T-cell (primary cell): ENCODE measurements around the gene RNF166. TPM values are rescaled to one million over a fixed set of nuclear protein-coding genes. Genes with fewer than 3 reads are reported as not detected.
A peak's percentile ranks its signal among the peaks of the same experiment; 100 is the strongest.

Source experiments
- ATAC-seq, 4 experiments: fragments of 200-7000 bp in 3 of 4; fragments of 150-1000 bp in 1 of 4; cut with Tn5 transposase; replicated peaks in 1 of 4; 1 replicate in 3 of 4; 2 replicates in 1 of 4; pipeline ENCODE4 v1.10.0; 2021; ENCODE audit warnings: moderate library complexity in 3 of 4, mild to moderate bottlenecking in 2 of 4, moderate number of reproducible peaks in 1 of 4
- CTCF ChIA-PET, 2 donors: fragments of 300-600 bp; sonication (Branson Sonifier 250); formaldehyde crosslinking; loops; one replicate each; lab custom pipeline; 2022; ENCODE audit warnings: antibody characterized with exemption in 2 of 2; lab: Charles Lee
- POLR2A ChIA-PET, 2 donors: fragments of 300-600 bp; sonication (Branson Sonifier 250); formaldehyde crosslinking; loops; one replicate each; lab custom pipeline; 2022; ENCODE audit warnings: antibody characterized with exemption in 2 of 2; lab: Charles Lee
- DNase-seq, 35 experiments: peaks; one replicate each; pipeline versions ENCODE4 v3.0.0 to v3.0.0-alpha.2; 2013 to 2023
- H3K27ac ChIP-seq: one replicate; pipeline ENCODE4 v1.5.1; 2013; ENCODE audit warnings: low read length
- H3K27me3 ChIP-seq, 2 experiments: replicated peaks in 1 of 2; 1 replicate in 1 of 2; 2 replicates in 1 of 2; pipeline versions ENCODE4 v1.6.1 to v1.7.0; 2013; ENCODE audit warnings: low read length in 1 of 2, mixed read lengths in 1 of 2; ENCODE audit not compliant: control insufficient read depth in 2 of 2, insufficient read depth in 2 of 2; ENCODE audit errors: extremely low read depth in 1 of 2
- H3K36me3 ChIP-seq, 2 donors: 1 replicate in 1 of 2; 2 replicates in 1 of 2; pipeline versions ENCODE4 v1.6.1 to v1.7.0; 2013; ENCODE audit warnings: low read length in 1 of 2; ENCODE audit not compliant: control insufficient read depth in 2 of 2, insufficient read depth in 1 of 2; ENCODE audit errors: extremely low read depth in 1 of 2
- H3K4me1 ChIP-seq, 2 experiments: 1 replicate in 1 of 2; 2 replicates in 1 of 2; pipeline versions ENCODE4 v1.6.1 to v1.7.0; 2013; ENCODE audit warnings: low read length in 2 of 2, mixed read lengths in 1 of 2; ENCODE audit not compliant: insufficient read depth in 2 of 2, control insufficient read depth in 1 of 2; ENCODE audit errors: extremely low read depth in 1 of 2
- H3K4me3 ChIP-seq, 2 donors: 1 replicate in 1 of 2; 2 replicates in 1 of 2; pipeline versions ENCODE4 v1.5.1 to v1.7.0; 2013; ENCODE audit warnings: mild to moderate bottlenecking in 2 of 2, low read length in 1 of 2, moderate library complexity in 1 of 2; ENCODE audit not compliant: control insufficient read depth in 1 of 2; ENCODE audit errors: extremely low read depth in 1 of 2
- H3K9me3 ChIP-seq: 2 replicates; pipeline ENCODE4 v1.7.0; 2013
- H3K27ac Mint-ChIP-seq, 2 donors: one replicate each; pipeline ENCODE4 v1.8.0; 2020 to 2021; ENCODE audit warnings: mild to moderate bottlenecking in 2 of 2, mixed read lengths in 2 of 2
- H3K27me3 Mint-ChIP-seq, 2 donors: one replicate each; pipeline ENCODE4 v1.8.0; 2021 to 2022; ENCODE audit warnings: mixed read lengths in 2 of 2
- H3K36me3 Mint-ChIP-seq: one replicate; pipeline ENCODE4 v1.8.0; 2021; ENCODE audit warnings: mixed read lengths
- H3K4me1 Mint-ChIP-seq, 3 donors: one replicate each; pipeline ENCODE4 v1.8.0; 2020 to 2022; ENCODE audit warnings: mixed read lengths in 3 of 3, mild to moderate bottlenecking in 1 of 3
- H3K4me3 Mint-ChIP-seq, 3 donors: one replicate each; pipeline ENCODE4 v1.8.0; 2020 to 2022; ENCODE audit warnings: mild to moderate bottlenecking in 3 of 3, mixed read lengths in 3 of 3, moderate library complexity in 3 of 3
- H3K9me3 Mint-ChIP-seq, 3 donors: one replicate each; pipeline ENCODE4 v1.8.0; 2020 to 2022; ENCODE audit warnings: mixed read lengths in 3 of 3
- WGBS: methylation state at CpG from one replicate; pipeline ENCODE4 v1.1.5; 2013; ENCODE audit warnings: missing lambda C conversion rate; ENCODE audit not compliant: insufficient coverage; 5-methylcytosine and 5-hydroxymethylcytosine counted together
- total RNA-seq, 35 experiments: library from RNA in 6 of 35; stranded (reverse) in 6 of 35; fragments of 120-200 nt in 1 of 35; gene quantifications; one replicate each; pipeline versions ENCODE4 v1.2.1 to v1.2.4 and lab custom pipeline; 2013 to 2026

Gene RNF166
- total RNA-seq, 5 donors from 2014 or later (not counting 1 experiment from before 2014, with no cell fraction given), result 246 to 369 (median 264) TPM

GRCh38 chr16:88655733-88656281 lies 50.4 kb downstream of the RNF166 start:
- H3K4me1 Mint-ChIP-seq, result peaks cover 5 to 10% (median 8%) of the 10 kb centered on the region in 3 donors
- H3K9me3 ChIP-seq, result no peaks in the 10 kb centered on the region
- ChIA-PET CTCF (no interaction called here), POLR2A (no interaction called here)
- H3K9me3 Mint-ChIP-seq, result no peaks in the 10 kb centered on the region
- H3K36me3 ChIP-seq, result peaks cover 0 to 19% of the 10 kb centered on the region in 2 donors
- ATAC-seq (no peak), DNase-seq (no peak)
- H3K27ac ChIP-seq, result no peak overlapping the region
- H3K36me3 Mint-ChIP-seq, result peaks cover 6% of the 10 kb centered on the region
- no peaks in the 10 kb centered on the region for H3K27me3 ChIP-seq
- H3K27ac Mint-ChIP-seq, result no peak overlapping the region
- 93% methylated on average over 16 of the region's 29 CpGs for WGBS
- peaks cover 2 to 36% of the 10 kb centered on the region in 2 experiments for H3K4me1 ChIP-seq
- H3K4me3 Mint-ChIP-seq, result no peak overlapping the region
- H3K27me3 Mint-ChIP-seq, result no peaks in the 10 kb centered on the region
- H3K4me3 ChIP-seq, result no peak overlapping the region

GRCh38 chr16:88655053-88655732 lies 51.0 kb downstream of the RNF166 start:
- DNase-seq (no peak), ATAC-seq (no peak)
- ChIA-PET CTCF (no interaction called here), POLR2A (no interaction called here)
- H3K27ac ChIP-seq, result no peak overlapping the region
- H3K27me3 ChIP-seq, result no peaks in the 10 kb centered on the region
- H3K36me3 ChIP-seq, result peaks cover 0 to 19% of the 10 kb centered on the region in 2 donors
- no peaks in the 10 kb centered on the region for H3K9me3 Mint-ChIP-seq
- peaks cover 6% of the 10 kb centered on the region for H3K36me3 Mint-ChIP-seq
- no peak overlapping the region for H3K4me3 ChIP-seq
- peaks cover 2 to 39% of the 10 kb centered on the region in 2 experiments for H3K4me1 ChIP-seq
- no peaks in the 10 kb centered on the region for H3K9me3 ChIP-seq
- no peak overlapping the region for H3K4me3 Mint-ChIP-seq
- no peaks in the 10 kb centered on the region for H3K27me3 Mint-ChIP-seq
- H3K27ac Mint-ChIP-seq, result no peak overlapping the region
- peaks cover 5 to 11% (median 8%) of the 10 kb centered on the region in 3 donors for H3K4me1 Mint-ChIP-seq
- WGBS, result 96% methylated on average over 50 of the region's 50 CpGs

- H3K27ac ChIP-seq, result peak overlapping the region; percentile 38
- POLR2A ChIA-PET, result no interaction called here
Measured at GRCh38 chr16:88654363-88655052, 51.7 kb downstream of the RNF166 start.

GRCh38 chr16:88653596-88654362 lies 52.4 kb downstream of the RNF166 start:
- no peak for DNase-seq
- ChIA-PET CTCF (no interaction called here), POLR2A (no interaction called here)
- Histone ChIP-seq H3K4me3 (no peak overlapping the region), H3K9me3 (no peaks in the 10 kb centered on the region), H3K36me3 (peaks cover 0 to 24% of the 10 kb centered on the region in 2 donors), H3K27me3 (no peaks in the 10 kb centered on the region), H3K27ac (peak overlapping the region; percentile 38), H3K4me1 (peaks cover 5 to 53% of the 10 kb centered on the region in 2 experiments)
- H3K9me3 Mint-ChIP-seq, result no peaks in the 10 kb centered on the region
- H3K36me3 Mint-ChIP-seq, result peaks cover 11% of the 10 kb centered on the region
- H3K4me1 Mint-ChIP-seq, result peaks cover 13 to 20% (median 14%) of the 10 kb centered on the region in 3 donors
- no peaks in the 10 kb centered on the region for H3K27me3 Mint-ChIP-seq
- no peak for ATAC-seq
- H3K4me3 Mint-ChIP-seq, result no peak overlapping the region
- 78% methylated on average over 30 of the region's 32 CpGs for WGBS
- H3K27ac Mint-ChIP-seq, result peak overlapping the region in 1 of 2 donors; percentile 36

More at GRCh38 chr16:88654363-88655052, 51.7 kb downstream of the RNF166 start:
- H3K4me1 Mint-ChIP-seq, result peaks cover 7 to 14% (median 8%) of the 10 kb centered on the region in 3 donors
- H3K4me3 Mint-ChIP-seq, result no peak overlapping the region
- Histone ChIP-seq H3K4me1 (peaks cover 5 to 45% of the 10 kb centered on the region in 2 experiments), H3K9me3 (no peaks in the 10 kb centered on the region), H3K36me3 (peaks cover 0 to 21% of the 10 kb centered on the region in 2 donors), H3K27me3 (no peaks in the 10 kb centered on the region), H3K4me3 (no peak overlapping the region)
- ATAC-seq (no peak), DNase-seq (no peak)
- CTCF ChIA-PET, result no interaction called here
- peaks cover 6% of the 10 kb centered on the region for H3K36me3 Mint-ChIP-seq
- no peak overlapping the region for H3K27ac Mint-ChIP-seq
- WGBS, result 92% methylated on average over 23 of the region's 28 CpGs
- H3K9me3 Mint-ChIP-seq, result no peaks in the 10 kb centered on the region
- H3K27me3 Mint-ChIP-seq, result no peaks in the 10 kb centered on the region

GRCh38 chr16:88653101-88653500 lies 53.1 kb downstream of the RNF166 start:
- Histone ChIP-seq H3K4me3 (no peak overlapping the region), H3K4me1 (peaks cover 6 to 59% of the 10 kb centered on the region in 2 experiments), H3K27me3 (no peaks in the 10 kb centered on the region), H3K9me3 (no peaks in the 10 kb centered on the region), H3K36me3 (peaks cover 0 to 26% of the 10 kb centered on the region in 2 donors), H3K27ac (peak overlapping the region; percentile 91)
- Mint-ChIP-seq H3K36me3 (peaks cover 11% of the 10 kb centered on the region), H3K27ac (peak overlapping the region in 1 of 2 donors; percentile 36), H3K27me3 (no peaks in the 10 kb centered on the region), H3K4me3 (no peak overlapping the region), H3K4me1 (peaks cover 13 to 22% (median 14%) of the 10 kb centered on the region in 3 donors), H3K9me3 (no peaks in the 10 kb centered on the region)
- no peak for DNase-seq
- POLR2A ChIA-PET, result no interaction called here
- no peak for ATAC-seq
- CTCF ChIA-PET, result no interaction called here
- WGBS, result 94% methylated on average over 13 of the region's 13 CpGs

GRCh38 chr16:88652762-88653063 lies 53.5 kb downstream of the RNF166 start:
- DNase-seq, result no peak
- Histone ChIP-seq H3K4me3 (no peak overlapping the region), H3K27me3 (no peaks in the 10 kb centered on the region), H3K27ac (peak overlapping the region; percentile 91), H3K9me3 (no peaks in the 10 kb centered on the region), H3K4me1 (peaks cover 7 to 63% of the 10 kb centered on the region in 2 experiments), H3K36me3 (peaks cover 0 to 27% of the 10 kb centered on the region in 2 donors)
- Mint-ChIP-seq H3K36me3 (peaks cover 11% of the 10 kb centered on the region), H3K27ac (no peak overlapping the region), H3K27me3 (no peaks in the 10 kb centered on the region), H3K9me3 (no peaks in the 10 kb centered on the region), H3K4me1 (peaks cover 13 to 22% (median 14%) of the 10 kb centered on the region in 3 donors), H3K4me3 (peak overlapping the region in 1 of 3 donors; percentile 87)
- CTCF ChIA-PET, result no interaction called here
- WGBS, result 55% methylated on average over 2 of the region's 8 CpGs
- no peak for ATAC-seq
- POLR2A ChIA-PET, result no interaction called here
